H1 (cell line): ENCODE data around the gene SLC8B1. TPM values are rescaled to one million over a fixed set of nuclear protein-coding genes. Genes with fewer than 3 reads are reported as not detected.

Experiments
- CTCF ChIA-PET: fragments of 300-600 bp; sonication (Branson Sonifier 250); formaldehyde crosslinking; loops from one replicate; lab custom pipeline; 2021; ENCODE audit not compliant: partially characterized antibody; lab: Charles Lee
- POLR2A ChIA-PET: fragments of 300-600 bp; sonication (Branson Sonifier 250); formaldehyde crosslinking; loops from one replicate; lab custom pipeline; 2021; ENCODE audit warnings: inconsistent platforms; ENCODE audit not compliant: partially characterized antibody; lab: Charles Lee
- DNase-seq, 2 experiments: peaks; one replicate each; pipeline versions ENCODE4 v3.0.0 to v3.0.0-alpha.2; 2010 to 2022; ENCODE audit warnings: low spot score in 2 of 2, low read depth in 1 of 2, mixed read lengths in 1 of 2
- FAIRE-seq: peaks from 2 replicates; lab custom pipeline; 2011; peaks lifted over from hg19 to GRCh38; lab: Jason Lieb, UNC
- H2AFZ ChIP-seq: 2 replicates; pipeline ENCODE4 v1.8.1; 2012; ENCODE audit warnings: low read length, inconsistent platforms
- H2AK5ac ChIP-seq: 2 replicates; pipeline ENCODE4 v1.6.1; 2013; ENCODE audit warnings: low read depth, low read length
- H2BK120ac ChIP-seq: replicated peaks from 2 replicates; pipeline ENCODE3; 2013; ENCODE audit warnings: low read depth, low read length, inconsistent platforms
- H2BK12ac ChIP-seq: 2 replicates; pipeline ENCODE4 v1.6.1; 2013; ENCODE audit warnings: low read depth, low read length
- H2BK15ac ChIP-seq: 2 replicates; pipeline ENCODE4 v1.6.1; 2013; ENCODE audit warnings: low read length
- H2BK20ac ChIP-seq: 2 replicates; pipeline ENCODE4 v1.6.1; 2013; ENCODE audit warnings: low read length
- H2BK5ac ChIP-seq: 2 replicates; pipeline ENCODE4 v1.6.1; 2013; ENCODE audit warnings: low read depth, low read length
- H3K14ac ChIP-seq: 2 replicates; pipeline ENCODE4 v1.6.1; 2013; ENCODE audit warnings: inconsistent platforms; ENCODE audit not compliant: insufficient read length
- H3K18ac ChIP-seq: 2 replicates; pipeline ENCODE4 v1.6.1; 2013; ENCODE audit warnings: low read length; ENCODE audit errors: extremely low read depth
- H3K23ac ChIP-seq: 2 replicates; pipeline ENCODE4 v1.6.1; 2013; ENCODE audit warnings: inconsistent platforms; ENCODE audit not compliant: insufficient read length
- H3K23me2 ChIP-seq: 2 replicates; pipeline ENCODE4 v1.6.1; 2013; ENCODE audit warnings: low read depth, low read length
- H3K27ac ChIP-seq: 2 replicates; pipeline ENCODE4 v1.6.1; 2011; ENCODE audit warnings: low read depth, low read length, inconsistent platforms
- H3K27me3 ChIP-seq, 4 experiments: replicated peaks in 1 of 4; 1 replicate in 1 of 4; 2 replicates in 3 of 4; pipeline versions ENCODE4 v1.6.1 to v1.8.1; 2011 to 2013; ENCODE audit warnings: low read length in 3 of 4, mild to moderate bottlenecking in 3 of 4, inconsistent platforms in 2 of 4, mixed read lengths in 2 of 4, moderate library complexity in 1 of 4; ENCODE audit not compliant: control insufficient read depth in 3 of 4, insufficient read depth in 3 of 4; ENCODE audit errors: extremely low read depth in 1 of 4
- H3K36me3 ChIP-seq, 4 experiments: 2 replicates each; pipeline versions ENCODE4 v1.6.1 to v1.8.1; 2011 to 2013; ENCODE audit warnings: mild to moderate bottlenecking in 4 of 4, low read length in 3 of 4, moderate library complexity in 2 of 4, control low read depth in 1 of 4, inconsistent platforms in 1 of 4; ENCODE audit not compliant: insufficient read depth in 4 of 4, control insufficient read depth in 2 of 4
- H3K4ac ChIP-seq: replicated peaks from 2 replicates; pipeline ENCODE3; 2013; ENCODE audit warnings: low read length, low read depth, mixed read lengths, inconsistent platforms; ENCODE audit not compliant: insufficient read length
- H3K4me1 ChIP-seq, 4 experiments: replicated peaks in 1 of 4; 1 replicate in 1 of 4; 2 replicates in 3 of 4; pipeline versions ENCODE4 v1.6.1 to v1.8.1; 2011 to 2013; ENCODE audit warnings: low read length in 3 of 4, inconsistent platforms in 2 of 4, mixed read lengths in 1 of 4; ENCODE audit not compliant: insufficient read depth in 4 of 4, control insufficient read depth in 3 of 4
- H3K4me2 ChIP-seq, 2 experiments: 2 replicates each; pipeline versions ENCODE4 v1.6.1 to v1.8.1; 2011 to 2013; ENCODE audit warnings: low read depth in 2 of 2, low read length in 2 of 2, control low read depth in 1 of 2, inconsistent platforms in 1 of 2, mild to moderate bottlenecking in 1 of 2; ENCODE audit not compliant: insufficient read depth in 1 of 2
- H3K4me3 ChIP-seq, 4 experiments: fragments of 200-600, 300-600 bp in 1 of 4; sonication (generic), shearing (Covaris generic), sonication (Bioruptor Twin) in 1 of 4; 2 replicates each; pipeline versions ENCODE4 v1.5.1 to v1.8.1; 2011 to 2016; ENCODE audit warnings: low read length in 4 of 4, low read depth in 3 of 4, control low read depth in 2 of 4, inconsistent platforms in 2 of 4, mild to moderate bottlenecking in 2 of 4, mixed read lengths in 1 of 4, moderate library complexity in 1 of 4; ENCODE audit not compliant: insufficient read depth in 2 of 4; ENCODE audit errors: extremely low read depth in 1 of 4
- H3K56ac ChIP-seq: replicated peaks from 2 replicates; pipeline ENCODE3; 2013; ENCODE audit warnings: low read depth, mild to moderate bottlenecking, mixed read lengths, low read length, inconsistent platforms; ENCODE audit not compliant: insufficient read length
- H3K79me1 ChIP-seq: 2 replicates; pipeline ENCODE4 v1.6.1; 2013; ENCODE audit warnings: low read depth, low read length, control low read depth
- H3K79me2 ChIP-seq, 2 experiments: 2 replicates each; pipeline versions ENCODE4 v1.6.1 to v1.8.1; 2012 to 2013; ENCODE audit warnings: low read length in 2 of 2, mild to moderate bottlenecking in 2 of 2, inconsistent platforms in 1 of 2; ENCODE audit not compliant: insufficient read depth in 2 of 2, control insufficient read depth in 1 of 2
- H3K9ac ChIP-seq, 4 experiments: replicated peaks in 1 of 4; 1 replicate in 1 of 4; 2 replicates in 3 of 4; pipeline versions ENCODE4 v1.6.1 to v1.8.1; 2011 to 2013; ENCODE audit warnings: low read depth in 3 of 4, low read length in 3 of 4, control low read depth in 2 of 4, mild to moderate bottlenecking in 2 of 4, moderate library complexity in 2 of 4, inconsistent platforms in 1 of 4; ENCODE audit errors: extremely low read depth in 1 of 4
- H3K9me3 ChIP-seq, 2 experiments: 2 replicates each; pipeline versions ENCODE4 v1.6.1 to v1.8.1; 2012 to 2013; ENCODE audit warnings: mild to moderate bottlenecking in 2 of 2, moderate library complexity in 2 of 2, control low read depth in 1 of 2, inconsistent platforms in 1 of 2, low read depth in 1 of 2, low read length in 1 of 2, mixed read lengths in 1 of 2; ENCODE audit not compliant: insufficient read depth in 2 of 2
- H4K20me1 ChIP-seq, 2 experiments: replicated peaks in 1 of 2; 2 replicates each; pipeline versions ENCODE3 to v1.8.1; 2011 to 2013; ENCODE audit warnings: inconsistent platforms in 2 of 2, low read length in 2 of 2, mild to moderate bottlenecking in 1 of 2; ENCODE audit not compliant: insufficient read depth in 2 of 2, control insufficient read depth in 1 of 2
- H4K5ac ChIP-seq: 2 replicates; pipeline ENCODE4 v1.6.1; 2013; ENCODE audit warnings: low read length, low read depth, mixed read lengths, inconsistent platforms; ENCODE audit not compliant: insufficient read length
- H4K8ac ChIP-seq: 2 replicates; pipeline ENCODE4 v1.8.0; 2013; ENCODE audit warnings: mild to moderate bottlenecking, moderate library complexity, low read length, inconsistent platforms; ENCODE audit not compliant: insufficient read depth; ENCODE audit errors: extremely low read depth
- H4K91ac ChIP-seq: replicated peaks from 2 replicates; pipeline ENCODE3; 2013; ENCODE audit warnings: low read length, mixed read lengths, inconsistent platforms; ENCODE audit not compliant: insufficient read length
- CBX8 ChIP-seq: fragments of 300-800, 300-1000 bp; sonication (generic); IDR thresholded peaks from 2 replicates; pipeline ENCODE4 v1.7.1; 2016; ENCODE audit warnings: low read depth, low read length, borderline replicate concordance
- CREB1 ChIP-seq: IDR thresholded peaks from 2 replicates; pipeline ENCODE4 v1.6.1; 2012; ENCODE audit warnings: inconsistent platforms
- CTCF ChIP-seq, 3 experiments: IDR thresholded peaks; 1 replicate in 2 of 3; 2 replicates in 1 of 3; pipeline versions ENCODE4 v1.5.1 to v1.6.1; 2011; ENCODE audit warnings: low read length in 3 of 3, mild to moderate bottlenecking in 3 of 3, inconsistent platforms in 2 of 3, low read depth in 1 of 3, moderate library complexity in 1 of 3; ENCODE audit not compliant: insufficient read depth in 1 of 3; ENCODE audit errors: control extremely low read depth in 1 of 3
- RBBP5 ChIP-seq: IDR thresholded peaks from 2 replicates; pipeline ENCODE4 v1.7.1; 2012; ENCODE audit warnings: low read depth, mild to moderate bottlenecking, inconsistent platforms, low read length, moderate library complexity, borderline replicate concordance
- RFX5 ChIP-seq: IDR thresholded peaks from 2 replicates; pipeline ENCODE4 v1.6.1; 2011; ENCODE audit warnings: low read depth, low read length, improper control_type of control experiment, borderline replicate concordance
- RXRA ChIP-seq: IDR thresholded peaks from 2 replicates; pipeline ENCODE4 v1.6.1; 2011; ENCODE audit warnings: low read depth, mild to moderate bottlenecking, low read length, moderate library complexity; ENCODE audit not compliant: insufficient read depth
- SAP30 ChIP-seq: fragments of 300-600 bp; sonication (generic); IDR thresholded peaks from 2 replicates; pipeline ENCODE4 v1.7.1; 2012; ENCODE audit warnings: low read length, moderate library complexity, mild to moderate bottlenecking, inconsistent platforms; ENCODE audit not compliant: insufficient read depth, insufficient replicate concordance
- SP4 ChIP-seq: IDR thresholded peaks from 2 replicates; pipeline ENCODE4 v1.6.1; 2012; ENCODE audit warnings: low read length, inconsistent platforms
- SRF ChIP-seq: IDR thresholded peaks from 2 replicates; pipeline ENCODE4 v1.6.1; 2011; ENCODE audit warnings: mild to moderate bottlenecking, low read depth, low read length, moderate library complexity
- USF2 ChIP-seq: IDR thresholded peaks from 2 replicates; pipeline ENCODE4 v1.6.1; 2011; ENCODE audit warnings: low read length, improper control_type of control experiment
- WGBS, 2 experiments: shearing (Covaris generic) in 1 of 2; methylation state at CpG; one replicate each; pipeline versions ENCODE4 v1.1.6 to v1.1.7; 2013 to 2015; ENCODE audit warnings: low lambda C conversion rate in 2 of 2, mixed read lengths in 2 of 2, inconsistent platforms in 1 of 2, low coverage in 1 of 2, missing lambda C conversion rate in 1 of 2; ENCODE audit not compliant: insufficient replicate concordance in 2 of 2, insufficient coverage in 1 of 2, insufficient read length in 1 of 2; ENCODE audit errors: extremely low coverage in 1 of 2, missing lambda C conversion rate in 1 of 2; 5-methylcytosine and 5-hydroxymethylcytosine counted together
- polyA plus RNA-seq, 7 experiments: library from polyadenylated mRNA; depleted of rRNA in 3 of 7; stranded (reverse) in 5 of 7; unstranded in 2 of 7; fragments of >200 nt in 5 of 7; fragments of 200-250 nt in 2 of 7; gene quantifications; 1 replicate in 5 of 7; 2 replicates in 1 of 7; 4 replicates in 1 of 7; pipeline versions ENCODE4 v1.2.1 to v1.2.3, GENCODE V29; 2011 to 2013; ENCODE audit warnings: missing spikeins in 2 of 7, mixed read lengths in 2 of 7
- total RNA-seq: library from RNA; stranded (reverse); fragmentation: NEBNext Ultra II Directional; extraction: Animal tissue kit (Norgen Biotek cat#: 25700); gene quantifications from 2 replicates; pipeline ENCODE4 v1.2.1, GENCODE V29; 2021

Gene SLC8B1
- total and polyA plus RNA-seq, 2 of the 8 experiments (the other 6 are each of a cell fraction or from before 2014, with no cell fraction given) = 11.2 to 19.1 TPM

DNA sequence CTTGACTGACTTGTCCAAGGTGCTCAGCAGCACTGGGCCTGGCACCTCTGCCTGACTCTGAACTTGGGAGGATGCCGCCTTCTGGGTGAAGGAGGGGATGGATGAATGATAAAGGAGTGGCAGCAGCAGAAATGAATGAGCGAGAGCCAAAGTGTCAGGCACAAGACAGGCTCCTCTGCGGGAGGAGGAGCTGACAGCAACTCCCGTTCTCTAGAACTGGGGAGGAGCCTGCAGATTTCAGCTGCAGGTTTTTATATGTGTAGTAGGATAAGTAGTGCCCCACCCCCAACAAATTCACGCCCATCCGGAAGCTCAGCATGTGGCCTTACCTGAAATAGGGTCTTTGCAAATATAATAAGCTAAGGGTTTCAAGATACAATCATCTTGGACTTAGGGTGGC, 33.1 kb downstream of the SLC8B1 start:
- no peak overlapping the region for H2AFZ ChIP-seq
- no peak overlapping the region for H3K18ac ChIP-seq
- H3K9ac ChIP-seq = no peak overlapping the region
- CTCF ChIA-PET = interaction anchor here (0.7 to 1.7 kb wide), 4 partner anchors 8 to 124 kb away, joined by 3 to 5 read pairs (median 4); no protein-coding TSS in a partner anchor
- H2BK15ac ChIP-seq = no peak overlapping the region
- no peak overlapping the region for H2BK120ac ChIP-seq
- no peak for DNase-seq
- POLR2A ChIA-PET = interaction anchor here (1.2 kb wide), 2 partner anchors 10 to 34 kb away, joined by 3 to 4 read pairs; no protein-coding TSS in a partner anchor
- H3K79me2 ChIP-seq = no peaks in the 10 kb centered on the region
- no peaks in the 10 kb centered on the region for H3K36me3 ChIP-seq
- no peak overlapping the region for H4K8ac ChIP-seq
- no peak overlapping the region for H4K5ac ChIP-seq
- no peak overlapping the region for H3K27ac ChIP-seq
- H3K23me2 ChIP-seq = peaks cover 1% of the 10 kb centered on the region; the same call in 1 of the 2 replicates
- no peak overlapping the region for H3K4me3 ChIP-seq
- no peak overlapping the region for H2BK12ac ChIP-seq
- H3K79me1 ChIP-seq = no peaks in the 10 kb centered on the region
- no peak overlapping the region for H2BK5ac ChIP-seq
- peaks cover 0 to 13% (median 8%) of the 10 kb centered on the region in 4 experiments; a peak in 5 of 7 replicates for H3K4me1 ChIP-seq
- 82% methylated on average over 6 of the region's 6 CpGs; no CpG with 5 or more reads in 1 of the 2 experiments for WGBS, 2 experiments
- H2AK5ac ChIP-seq = no peak overlapping the region
- H3K56ac ChIP-seq = no peak overlapping the region
- no peak overlapping the region for H2BK20ac ChIP-seq
- FAIRE-seq = no peak
- H3K4ac ChIP-seq = no peak overlapping the region
- no peak overlapping the region for H3K14ac ChIP-seq
- H3K27me3 ChIP-seq = no peaks in the 10 kb centered on the region
- no peak overlapping the region for H3K23ac ChIP-seq
- H4K20me1 ChIP-seq = peaks cover 0 to 2% of the 10 kb centered on the region in 2 experiments
- H4K91ac ChIP-seq = no peak overlapping the region
- H3K9me3 ChIP-seq = no peaks in the 10 kb centered on the region
- no peak overlapping the region for H3K4me2 ChIP-seq
- TF ChIP-seq RBBP5 (no peak), CTCF (IDR thresholded peaks at IDR 0.05; ENCODE audit: control extremely low read depth in 1 of 3, insufficient read depth in 1 of 3, low read depth in 1 of 3, low read length in 3 of 3) (no peak), SP4 (no peak), USF2 (no peak), RFX5 (no peak), CREB1 (no peak), SAP30 (no peak), SRF (no peak), CBX8 (no peak), RXRA (no peak)
